ENCODE measurements around the gene BICRAL.
"Not testable (repeated sequence)": the region's sequence is repeated elsewhere in the genome, so short reads cannot be mapped to it uniquely, and the experiment has no call there.

BICRAL gene

GRCh38 chr6:42860036-42860435 is 78.2 kb downstream of the BICRAL start:
- DNase-seq, result no peak

GRCh38 chr6:42860481-42860880 is 78.6 kb downstream of the BICRAL start:
- DNase-seq, result no peak

DNA sequence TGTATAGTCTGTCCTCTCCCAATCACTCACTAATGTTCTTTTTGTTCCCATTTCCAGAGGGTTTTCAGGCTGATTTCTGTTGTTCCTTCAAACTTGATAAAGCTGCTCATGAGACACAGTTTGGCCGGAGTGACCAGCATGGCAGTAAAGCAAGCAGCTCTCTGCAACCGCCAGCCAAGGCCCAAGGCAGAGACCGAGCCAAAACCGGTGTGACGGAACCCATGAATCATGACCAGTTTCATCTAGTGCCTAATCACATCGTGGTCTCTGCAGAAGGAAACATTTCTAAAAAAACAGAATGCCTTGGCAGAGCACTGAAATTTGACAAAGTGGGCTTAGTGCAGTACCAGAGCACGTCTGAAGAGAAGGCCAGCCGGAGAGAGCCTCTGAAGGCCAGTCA is 82.8 kb downstream of the BICRAL start:
- DNase-seq, result no peak

DNA sequence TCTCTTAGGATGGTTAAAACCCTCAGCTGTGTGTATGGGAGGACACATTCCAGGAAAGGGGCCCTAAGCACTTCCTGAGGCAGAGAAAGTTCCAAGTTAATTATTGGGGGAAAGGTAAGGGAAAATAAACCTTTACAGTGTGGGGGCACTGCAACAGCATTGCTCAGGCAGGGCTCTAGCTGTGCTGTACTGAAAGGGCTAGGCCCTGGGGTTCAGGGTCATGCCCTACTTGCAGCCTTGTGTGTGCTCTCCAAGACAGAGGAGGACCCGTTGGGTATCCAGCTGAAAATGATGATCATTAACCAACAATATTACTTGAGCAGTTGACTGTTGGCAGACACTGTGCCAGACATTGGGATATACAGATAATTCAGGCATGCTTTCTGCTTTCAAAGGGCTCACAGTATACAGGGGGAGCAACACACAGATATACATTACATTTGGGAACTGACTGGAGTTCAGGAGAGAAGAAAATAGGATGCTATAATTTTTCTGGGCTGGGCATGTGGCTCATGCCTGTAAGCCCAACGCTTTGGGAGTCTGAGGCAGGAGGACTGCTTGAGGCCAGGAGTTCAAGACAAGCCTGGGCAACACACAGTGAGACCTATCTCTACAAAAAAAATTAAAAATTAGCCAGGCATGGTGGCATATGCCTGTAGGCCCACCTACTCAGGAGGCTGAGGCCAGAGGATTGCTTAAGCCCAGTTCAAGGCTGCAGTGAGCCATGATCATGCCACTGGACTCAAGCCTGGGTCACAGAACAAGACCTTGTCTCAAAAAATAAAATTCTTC is 88.5 kb downstream of the BICRAL start:
- no peak for DNase-seq

- DNase-seq, result no peak
Measured at GRCh38 chr6:42871711-42872110, 89.9 kb downstream of the BICRAL start.

GRCh38 chr6:42873313-42873712 is 91.5 kb downstream of the BICRAL start:
- DNase-seq, result no peak

DNA sequence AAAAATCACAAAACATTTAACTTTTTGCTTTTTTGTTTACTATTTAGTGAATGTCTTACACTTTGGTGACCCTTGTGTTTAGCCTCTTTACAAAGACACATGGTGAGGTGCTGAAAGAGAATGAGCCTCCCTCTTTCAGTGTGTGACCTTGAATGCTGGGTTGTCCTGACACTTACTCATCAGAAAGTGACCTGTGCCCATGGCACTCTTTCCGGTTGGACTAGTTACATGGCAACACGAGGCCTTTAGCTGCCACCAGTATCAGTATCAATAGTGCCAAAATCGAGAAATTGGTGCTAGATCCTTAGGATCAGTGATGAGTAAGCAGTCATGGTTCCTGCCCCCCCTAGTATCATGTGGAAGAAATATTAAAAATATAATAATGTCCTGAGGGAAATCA is 95.8 kb downstream of the BICRAL start:
- no peak for DNase-seq

- DNase-seq, result peak; percentile 95
Measured at GRCh38 chr6:42879372-42880239, 97.8 kb downstream of the BICRAL start, which contains the start of gene RPL7L1. RPL7L1 (plus strand) TSS chr6:42879616; CDS start chr6:42879911, 295 bp downstream.

GRCh38 chr6:42880240-42880817 is 98.5 kb downstream of the BICRAL start:
- DNase-seq, result not testable (repeated sequence)

DNA sequence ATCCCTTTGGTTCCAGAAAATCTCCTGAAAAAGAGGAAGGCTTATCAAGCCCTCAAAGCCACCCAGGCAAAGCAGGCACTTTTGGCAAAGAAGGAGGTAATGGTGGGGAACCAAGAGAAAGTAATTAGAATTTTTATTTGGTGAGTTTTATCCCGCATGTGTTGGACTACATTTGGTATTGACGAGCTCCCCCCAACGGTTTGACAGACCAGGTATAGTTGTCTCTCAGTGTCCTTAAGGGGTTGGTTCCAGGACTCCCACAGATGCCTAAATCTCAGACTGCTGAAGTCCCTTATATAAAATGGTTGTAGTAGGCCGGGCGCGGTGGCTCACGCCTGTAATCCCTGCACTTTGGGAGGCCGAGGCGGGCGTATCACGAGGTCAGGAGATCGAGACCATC is 99.0 kb downstream of the BICRAL start:
- DNase-seq, result not testable (repeated sequence)

- no peak for DNase-seq
Measured at GRCh38 chr6:42885702-42886101, 103.8 kb downstream of the BICRAL start.

DNA sequence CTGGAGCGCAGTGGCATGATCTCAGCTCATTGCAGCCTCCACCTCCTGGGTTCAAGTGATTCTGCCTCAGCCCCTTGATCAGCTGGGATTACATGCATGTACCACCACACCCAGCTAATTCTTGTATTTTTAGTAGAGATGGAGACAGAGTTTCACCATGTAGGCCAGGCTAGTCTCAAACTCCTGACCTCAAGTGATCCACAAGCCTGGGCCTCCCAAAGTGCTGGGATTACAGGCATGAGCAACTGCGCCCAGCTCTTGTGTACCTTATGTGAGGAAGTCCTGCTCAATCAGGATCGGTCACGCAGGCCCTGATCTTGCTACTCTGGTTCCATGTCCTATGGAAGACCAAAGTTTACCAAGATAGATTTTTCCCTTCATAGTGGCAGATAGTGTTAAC is 106.3 kb downstream of the BICRAL start:
- DNase-seq, result not testable (repeated sequence)

- DNase-seq, result peak; percentile 14
Measured at GRCh38 chr6:42889815-42890214, 108.0 kb downstream of the BICRAL start.

GRCh38 chr6:42890311-42891198 is 108.7 kb downstream of the BICRAL start:
- DNase-seq, result peak; percentile 97

DNA sequence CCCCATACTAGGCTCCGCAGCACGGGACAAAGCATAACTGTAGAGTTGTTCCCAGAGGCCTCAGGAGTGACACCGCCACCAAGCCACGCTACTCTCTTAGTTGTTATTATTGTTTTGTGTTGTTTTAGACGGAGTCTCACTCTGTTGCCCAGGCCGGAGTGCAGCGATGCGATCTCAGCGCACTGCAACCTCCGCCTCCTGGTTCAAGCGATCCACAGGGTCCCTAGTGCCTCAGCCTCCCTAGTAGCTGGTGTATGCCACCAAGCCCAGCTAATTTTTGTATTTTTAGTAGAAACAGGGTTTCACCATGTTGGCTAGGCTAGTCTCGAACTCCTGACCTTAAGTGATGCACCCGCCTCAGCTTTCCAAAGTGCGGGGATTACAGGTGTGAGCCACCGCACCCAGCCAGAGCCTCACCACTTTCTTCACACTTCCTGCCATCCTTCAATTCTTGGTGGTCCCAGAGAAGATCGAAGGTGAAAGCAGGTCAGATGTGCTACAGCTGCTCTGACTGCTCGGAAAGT is 109.4 kb downstream of the BICRAL start:
- DNase-seq, result no peak

- peak; percentile 92 for DNase-seq
Measured at GRCh38 chr6:42894041-42894828, 112.4 kb downstream of the BICRAL start.

GRCh38 chr6:42896178-42896719 is 114.4 kb downstream of the BICRAL start:
- DNase-seq, result no peak

GRCh38 chr6:42898891-42899361 is 117.1 kb downstream of the BICRAL start:
- peak; percentile 83 for DNase-seq

DNA sequence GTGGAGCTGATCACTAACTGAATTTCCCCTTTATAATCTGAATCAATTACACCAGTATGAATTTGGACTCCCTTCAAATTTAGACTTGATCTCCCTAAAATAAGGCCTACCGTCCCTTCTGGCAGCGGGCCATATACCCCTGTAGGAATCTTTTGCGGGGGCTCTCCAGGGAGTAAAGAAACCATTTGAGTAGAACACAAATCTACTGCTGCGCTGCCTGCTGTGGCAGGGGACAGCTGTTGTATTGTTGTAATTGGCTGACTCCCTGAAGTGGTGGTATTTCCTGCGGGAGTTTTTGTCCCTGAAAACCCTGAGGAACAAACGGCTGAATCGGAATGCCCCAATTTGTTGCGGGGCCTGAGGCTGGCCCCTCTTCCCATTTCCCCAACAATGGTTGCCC is 118.0 kb downstream of the BICRAL start:
- no peak for DNase-seq

DNA sequence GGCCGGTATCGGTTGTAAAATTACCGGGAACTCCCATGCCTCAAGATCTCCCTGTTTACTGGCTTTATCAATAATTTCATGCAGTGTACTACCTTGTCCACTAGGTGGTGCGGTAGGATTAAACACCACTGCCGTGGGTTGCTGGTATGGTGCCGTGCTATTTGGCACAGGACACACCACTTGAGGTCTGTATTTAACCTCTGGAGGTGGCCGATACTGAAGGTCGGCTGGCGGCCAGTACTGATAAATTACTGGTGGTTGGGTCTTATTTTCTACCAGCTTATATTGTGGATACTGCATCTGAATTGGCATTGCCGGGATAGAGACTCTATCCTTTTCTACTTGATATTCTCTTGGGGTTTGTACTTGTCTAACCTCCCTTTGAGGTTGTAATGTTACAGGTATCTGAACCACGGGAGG is 119.7 kb downstream of the BICRAL start:
- peak; percentile 97 for DNase-seq
